NCI-H2171 (cell line): ENCODE measurements around the gene OTX1.
"Not testable (repeated sequence)": the region's sequence is repeated elsewhere in the genome, so short reads cannot be mapped to it uniquely, and the experiment has no call there.

ENCODE experiments used
- DNase-seq: peaks from one replicate; lab custom pipeline; 2025; lab: John Stamatoyannopoulos, UW

The OTX1 gene

GRCh38 chr2:63058921-63059792 lies 8.5 kb downstream of the OTX1 start:
- DNase-seq: no peak

GRCh38 chr2:63059793-63060471 lies 9.3 kb downstream of the OTX1 start:
- DNase-seq: no peak

- DNase-seq: no peak
Measured at GRCh38 chr2:63060472-63060991, 9.9 kb downstream of the OTX1 start.

- DNase-seq: no peak
Measured at GRCh38 chr2:63064197-63064596, 13.6 kb downstream of the OTX1 start.

GRCh38 chr2:63064661-63065060 lies 14.0 kb downstream of the OTX1 start:
- DNase-seq: no peak

- DNase-seq: no peak
Measured at GRCh38 chr2:63066265-63066664, 15.6 kb downstream of the OTX1 start.

- DNase-seq: no peak
Measured at GRCh38 chr2:63066838-63067237, 16.2 kb downstream of the OTX1 start.

GRCh38 chr2:63071664-63072063 lies 21.0 kb downstream of the OTX1 start:
- no peak for DNase-seq

- DNase-seq: no peak
Measured at GRCh38 chr2:63073994-63074393, 23.4 kb downstream of the OTX1 start.

GRCh38 chr2:63074399-63074798 lies 23.8 kb downstream of the OTX1 start:
- not testable (repeated sequence) for DNase-seq

- no peak for DNase-seq
Measured at GRCh38 chr2:63078852-63079606, 28.4 kb downstream of the OTX1 start.

- DNase-seq: no peak
Measured at GRCh38 chr2:63081404-63081803, 30.8 kb downstream of the OTX1 start.

- no peak for DNase-seq
Measured at GRCh38 chr2:63086687-63087086, 36.1 kb downstream of the OTX1 start.

GRCh38 chr2:63092401-63092800 lies 41.8 kb downstream of the OTX1 start:
- no peak for DNase-seq

GRCh38 chr2:63092857-63093256 lies 42.2 kb downstream of the OTX1 start:
- DNase-seq: no peak

- no peak for DNase-seq
Measured at GRCh38 chr2:63093502-63093901, 42.9 kb downstream of the OTX1 start.

- no peak for DNase-seq
Measured at GRCh38 chr2:63096491-63096890, 45.9 kb downstream of the OTX1 start.

GRCh38 chr2:63099032-63099431 lies 48.4 kb downstream of the OTX1 start:
- no peak for DNase-seq

- DNase-seq: no peak
Measured at GRCh38 chr2:63101954-63102353, 51.3 kb downstream of the OTX1 start.

GRCh38 chr2:63104482-63104881 lies 53.9 kb downstream of the OTX1 start:
- no peak for DNase-seq
